ENCODE data around the gene CDH2.

CDH2 gene

GRCh38 chr18:28167835-28168349 is 9.0 kb downstream of the CDH2 start:
- Histone ChIP-seq H3K27me3 (ENCODE audit: low read depth, low read length) (no peaks in the 10 kb centered on the region), H3K4me1 (ENCODE audit: control insufficient read depth in 1 of 2, insufficient read depth in 2 of 2, low read length in 2 of 2) (no peaks in the 10 kb centered on the region), H3K4me3 (ENCODE audit: low read depth in 1 of 2, low read length in 2 of 2) (no peak overlapping the region), H3K36me3 (ENCODE audit: control insufficient read depth in 1 of 2, insufficient read depth in 2 of 2, low read length in 2 of 2) (no peaks in the 10 kb centered on the region), H3K27ac (ENCODE audit: low read length) (no peak overlapping the region), H3K9me3 (ENCODE audit: control insufficient read depth in 1 of 2, low read length in 2 of 2) (no peaks in the 10 kb centered on the region)

GRCh38 chr18:28164771-28165483 is 12.0 kb downstream of the CDH2 start:
- Histone ChIP-seq H3K27me3 (ENCODE audit: low read depth, low read length) (no peaks in the 10 kb centered on the region), H3K4me3 (ENCODE audit: low read depth in 1 of 2, low read length in 2 of 2) (no peak overlapping the region), H3K36me3 (ENCODE audit: control insufficient read depth in 1 of 2, insufficient read depth in 2 of 2, low read length in 2 of 2) (no peaks in the 10 kb centered on the region), H3K27ac (ENCODE audit: low read length) (no peak overlapping the region), H3K9me3 (ENCODE audit: control insufficient read depth in 1 of 2, low read length in 2 of 2) (no peaks in the 10 kb centered on the region), H3K4me1 (ENCODE audit: control insufficient read depth in 1 of 2, insufficient read depth in 2 of 2, low read length in 2 of 2) (no peaks in the 10 kb centered on the region)

- Histone ChIP-seq H3K4me3 (ENCODE audit: low read depth in 1 of 2, low read length in 2 of 2) (no peak overlapping the region), H3K9me3 (ENCODE audit: control insufficient read depth in 1 of 2, low read length in 2 of 2) (no peaks in the 10 kb centered on the region), H3K27me3 (ENCODE audit: low read depth, low read length) (no peaks in the 10 kb centered on the region), H3K36me3 (ENCODE audit: control insufficient read depth in 1 of 2, insufficient read depth in 2 of 2, low read length in 2 of 2) (no peaks in the 10 kb centered on the region), H3K27ac (ENCODE audit: low read length) (no peak overlapping the region), H3K4me1 (ENCODE audit: control insufficient read depth in 1 of 2, insufficient read depth in 2 of 2, low read length in 2 of 2) (no peaks in the 10 kb centered on the region)
Observed at GRCh38 chr18:28163201-28163775, 13.6 kb downstream of the CDH2 start.

- Histone ChIP-seq H3K4me1 (ENCODE audit: control insufficient read depth in 1 of 2, insufficient read depth in 2 of 2, low read length in 2 of 2) (no peaks in the 10 kb centered on the region), H3K27ac (ENCODE audit: low read length) (no peak overlapping the region), H3K9me3 (ENCODE audit: control insufficient read depth in 1 of 2, low read length in 2 of 2) (no peaks in the 10 kb centered on the region), H3K4me3 (ENCODE audit: low read depth in 1 of 2, low read length in 2 of 2) (no peak overlapping the region), H3K27me3 (ENCODE audit: low read depth, low read length) (no peaks in the 10 kb centered on the region), H3K36me3 (ENCODE audit: control insufficient read depth in 1 of 2, insufficient read depth in 2 of 2, low read length in 2 of 2) (no peaks in the 10 kb centered on the region)
Observed at GRCh38 chr18:28161608-28162599, 15.0 kb downstream of the CDH2 start.

- Histone ChIP-seq H3K4me1 (ENCODE audit: control insufficient read depth in 1 of 2, insufficient read depth in 2 of 2, low read length in 2 of 2) (no peaks in the 10 kb centered on the region), H3K4me3 (ENCODE audit: low read depth in 1 of 2, low read length in 2 of 2) (no peak overlapping the region), H3K27ac (ENCODE audit: low read length) (no peak overlapping the region)
Observed at GRCh38 chr18:28159055-28159454, 17.9 kb downstream of the CDH2 start.

GRCh38 chr18:28158083-28158581 is 18.8 kb downstream of the CDH2 start:
- Histone ChIP-seq H3K27me3 (ENCODE audit: low read depth, low read length) (no peaks in the 10 kb centered on the region), H3K36me3 (ENCODE audit: control insufficient read depth in 1 of 2, insufficient read depth in 2 of 2, low read length in 2 of 2) (no peaks in the 10 kb centered on the region), H3K9me3 (ENCODE audit: control insufficient read depth in 1 of 2, low read length in 2 of 2) (no peaks in the 10 kb centered on the region), H3K27ac (ENCODE audit: low read length) (no peak overlapping the region), H3K4me3 (ENCODE audit: low read depth in 1 of 2, low read length in 2 of 2) (no peak overlapping the region), H3K4me1 (ENCODE audit: control insufficient read depth in 1 of 2, insufficient read depth in 2 of 2, low read length in 2 of 2) (peaks cover 0 to 7% of the 10 kb centered on the region in 2 donors)

More at GRCh38 chr18:28159055-28159454, 17.9 kb downstream of the CDH2 start:
- no peaks in the 10 kb centered on the region for H3K27me3 ChIP-seq (ENCODE audit: low read depth, low read length)
- no peaks in the 10 kb centered on the region for H3K9me3 ChIP-seq (ENCODE audit: control insufficient read depth in 1 of 2, low read length in 2 of 2)
- H3K36me3 ChIP-seq (ENCODE audit: control insufficient read depth in 1 of 2, insufficient read depth in 2 of 2, low read length in 2 of 2), result no peaks in the 10 kb centered on the region

- H3K4me1 ChIP-seq (ENCODE audit: control insufficient read depth in 1 of 2, insufficient read depth in 2 of 2, low read length in 2 of 2), result peaks cover 0 to 7% of the 10 kb centered on the region in 2 donors
- no peaks in the 10 kb centered on the region for H3K9me3 ChIP-seq (ENCODE audit: control insufficient read depth in 1 of 2, low read length in 2 of 2)
- no peaks in the 10 kb centered on the region for H3K27me3 ChIP-seq (ENCODE audit: low read depth, low read length)
- no peak overlapping the region for H3K27ac ChIP-seq (ENCODE audit: low read length)
- no peak overlapping the region for H3K4me3 ChIP-seq (ENCODE audit: low read depth in 1 of 2, low read length in 2 of 2)
- H3K36me3 ChIP-seq (ENCODE audit: control insufficient read depth in 1 of 2, insufficient read depth in 2 of 2, low read length in 2 of 2), result no peaks in the 10 kb centered on the region
Observed at GRCh38 chr18:28153485-28154065, 23.4 kb downstream of the CDH2 start.

GRCh38 chr18:28152754-28153153 is 24.2 kb downstream of the CDH2 start:
- H3K27me3 ChIP-seq (ENCODE audit: low read depth, low read length), result no peaks in the 10 kb centered on the region
- no peaks in the 10 kb centered on the region for H3K36me3 ChIP-seq (ENCODE audit: control insufficient read depth in 1 of 2, insufficient read depth in 2 of 2, low read length in 2 of 2)
- H3K4me3 ChIP-seq (ENCODE audit: low read depth in 1 of 2, low read length in 2 of 2), result no peak overlapping the region
- peaks cover 0 to 7% of the 10 kb centered on the region in 2 donors for H3K4me1 ChIP-seq (ENCODE audit: control insufficient read depth in 1 of 2, insufficient read depth in 2 of 2, low read length in 2 of 2)
- H3K27ac ChIP-seq (ENCODE audit: low read length), result no peak overlapping the region
- H3K9me3 ChIP-seq (ENCODE audit: control insufficient read depth in 1 of 2, low read length in 2 of 2), result no peaks in the 10 kb centered on the region

GRCh38 chr18:28152354-28152753 is 24.6 kb downstream of the CDH2 start:
- no peaks in the 10 kb centered on the region for H3K27me3 ChIP-seq (ENCODE audit: low read depth, low read length)
- no peak overlapping the region for H3K27ac ChIP-seq (ENCODE audit: low read length)
- H3K9me3 ChIP-seq (ENCODE audit: control insufficient read depth in 1 of 2, low read length in 2 of 2), result no peaks in the 10 kb centered on the region
- no peak overlapping the region for H3K4me3 ChIP-seq (ENCODE audit: low read depth in 1 of 2, low read length in 2 of 2)
- no peaks in the 10 kb centered on the region for H3K36me3 ChIP-seq (ENCODE audit: control insufficient read depth in 1 of 2, insufficient read depth in 2 of 2, low read length in 2 of 2)
- H3K4me1 ChIP-seq (ENCODE audit: control insufficient read depth in 1 of 2, insufficient read depth in 2 of 2, low read length in 2 of 2), result peaks cover 0 to 7% of the 10 kb centered on the region in 2 donors

- Histone ChIP-seq H3K36me3 (ENCODE audit: control insufficient read depth in 1 of 2, insufficient read depth in 2 of 2, low read length in 2 of 2) (no peaks in the 10 kb centered on the region), H3K4me1 (ENCODE audit: control insufficient read depth in 1 of 2, insufficient read depth in 2 of 2, low read length in 2 of 2) (peaks cover 0 to 7% of the 10 kb centered on the region in 2 donors), H3K27ac (ENCODE audit: low read length) (no peak overlapping the region), H3K9me3 (ENCODE audit: control insufficient read depth in 1 of 2, low read length in 2 of 2) (no peaks in the 10 kb centered on the region), H3K27me3 (ENCODE audit: low read depth, low read length) (no peaks in the 10 kb centered on the region), H3K4me3 (ENCODE audit: low read depth in 1 of 2, low read length in 2 of 2) (no peak overlapping the region)
Observed at GRCh38 chr18:28151434-28151833, 25.5 kb downstream of the CDH2 start.

Measured in muscle layer of duodenum (tissue), 2 donors.